Measurements from ENCODE around the gene CD44. TPM values are rescaled to one million over a fixed set of nuclear protein-coding genes. Genes with fewer than 3 reads are reported as not detected.

CD44 gene
- total RNA-seq, 6 experiments from 2014 or later = 12.2 to 64.1 (median 22.9) TPM

DNA sequence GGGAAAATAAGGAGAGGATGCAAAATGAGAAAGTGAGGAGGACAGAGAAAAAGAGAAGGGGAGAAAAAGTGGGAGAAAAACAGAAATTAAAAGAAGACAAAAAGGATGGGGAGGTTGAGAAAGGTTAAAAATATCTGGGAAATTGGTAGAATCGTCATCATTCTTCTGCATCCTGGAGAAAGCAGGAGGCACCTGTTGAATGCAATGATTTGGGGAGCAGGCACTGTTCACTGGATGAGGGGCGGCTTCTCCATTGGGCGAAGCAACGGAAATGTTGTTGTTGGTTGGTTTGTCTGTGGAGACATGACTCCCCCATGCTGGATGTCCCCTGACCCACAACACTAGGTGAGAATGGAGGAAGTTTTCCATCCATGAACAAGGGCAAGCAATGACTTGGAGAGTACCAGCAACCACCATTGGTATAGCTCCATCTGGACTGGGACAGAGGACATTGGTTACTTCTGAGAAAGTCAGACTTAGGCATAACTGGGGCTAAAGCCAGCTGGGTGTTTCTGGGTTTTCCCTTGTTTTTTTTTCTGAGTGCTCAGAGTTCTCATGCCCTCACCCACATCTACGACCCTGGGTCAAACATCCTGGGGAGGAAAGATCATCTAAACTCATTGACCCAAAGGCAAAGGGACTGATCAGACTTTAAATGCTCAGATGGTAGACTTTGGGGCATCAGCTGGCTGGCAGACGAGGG lies 11.9 kb upstream of the CD44 start:
- WGBS (ENCODE audit: insufficient coverage, low coverage, low lambda C conversion rate, missing lambda C conversion rate) = 35% methylated on average over 3 of the region's 6 CpGs
- Histone ChIP-seq H3K36me3 (no peaks in the 10 kb centered on the region), H3K4me3 (no peak overlapping the region), H3K27me3 (no peaks in the 10 kb centered on the region), H3K4me1 (no peaks in the 10 kb centered on the region), H3K27ac (no peak overlapping the region), H3K9me3 (no peaks in the 10 kb centered on the region)
- ATAC-seq (no peak), DNase-seq (no peak)
- intact Hi-C loops (cut with DNase I) = no loop called here
- TF ChIP-seq POLR2A (IDR thresholded peaks at IDR 0.05) = no peak
- TF ChIP-seq, protein P1, sequence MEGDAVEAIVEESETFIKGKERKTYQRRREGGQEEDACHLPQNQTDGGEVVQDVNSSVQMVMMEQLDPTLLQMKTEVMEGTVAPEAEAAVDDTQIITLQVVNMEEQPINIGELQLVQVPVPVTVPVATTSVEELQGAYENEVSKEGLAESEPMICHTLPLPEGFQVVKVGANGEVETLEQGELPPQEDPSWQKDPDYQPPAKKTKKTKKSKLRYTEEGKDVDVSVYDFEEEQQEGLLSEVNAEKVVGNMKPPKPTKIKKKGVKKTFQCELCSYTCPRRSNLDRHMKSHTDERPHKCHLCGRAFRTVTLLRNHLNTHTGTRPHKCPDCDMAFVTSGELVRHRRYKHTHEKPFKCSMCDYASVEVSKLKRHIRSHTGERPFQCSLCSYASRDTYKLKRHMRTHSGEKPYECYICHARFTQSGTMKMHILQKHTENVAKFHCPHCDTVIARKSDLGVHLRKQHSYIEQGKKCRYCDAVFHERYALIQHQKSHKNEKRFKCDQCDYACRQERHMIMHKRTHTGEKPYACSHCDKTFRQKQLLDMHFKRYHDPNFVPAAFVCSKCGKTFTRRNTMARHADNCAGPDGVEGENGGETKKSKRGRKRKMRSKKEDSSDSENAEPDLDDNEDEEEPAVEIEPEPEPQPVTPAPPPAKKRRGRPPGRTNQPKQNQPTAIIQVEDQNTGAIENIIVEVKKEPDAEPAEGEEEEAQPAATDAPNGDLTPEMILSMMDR (IDR thresholded peaks at IDR 0.05) = no peak

DNA sequence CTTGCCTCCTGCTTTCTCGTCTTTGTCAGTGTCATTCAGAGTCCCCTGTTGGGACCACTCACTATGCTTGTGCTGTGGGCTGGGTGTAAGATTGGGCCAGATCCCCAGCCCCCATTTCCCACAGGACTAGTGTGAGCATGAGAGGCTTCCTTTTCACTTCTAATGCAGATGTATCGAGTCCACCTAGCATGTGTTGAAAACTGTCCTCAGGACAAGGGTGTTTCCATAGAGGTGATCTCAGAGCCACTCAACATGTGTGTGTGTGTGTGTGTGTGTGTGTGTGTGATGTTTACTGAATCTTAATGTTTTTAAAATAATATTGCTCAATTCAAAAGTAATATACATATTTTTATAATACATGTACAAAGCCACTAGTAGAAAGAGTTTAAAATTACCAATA lies 11.4 kb upstream of the CD44 start:
- TF ChIP-seq, protein P1 (IDR thresholded peaks at IDR 0.05) = no peak
- H3K36me3 ChIP-seq = no peaks in the 10 kb centered on the region
- ATAC-seq = no peak
- H3K27ac ChIP-seq = no peak overlapping the region
- DNase-seq = no peak
- H3K4me1 ChIP-seq = no peaks in the 10 kb centered on the region
- no peak overlapping the region for H3K4me3 ChIP-seq
- no peaks in the 10 kb centered on the region for H3K27me3 ChIP-seq
- whole genome bisulfite sequencing (ENCODE audit: insufficient coverage, low coverage, low lambda C conversion rate, missing lambda C conversion rate) = 100% methylated on average over 1 of the region's 2 CpGs
- H3K9me3 ChIP-seq = no peaks in the 10 kb centered on the region
- intact Hi-C loops (cut with DNase I) = no loop called here

DNA sequence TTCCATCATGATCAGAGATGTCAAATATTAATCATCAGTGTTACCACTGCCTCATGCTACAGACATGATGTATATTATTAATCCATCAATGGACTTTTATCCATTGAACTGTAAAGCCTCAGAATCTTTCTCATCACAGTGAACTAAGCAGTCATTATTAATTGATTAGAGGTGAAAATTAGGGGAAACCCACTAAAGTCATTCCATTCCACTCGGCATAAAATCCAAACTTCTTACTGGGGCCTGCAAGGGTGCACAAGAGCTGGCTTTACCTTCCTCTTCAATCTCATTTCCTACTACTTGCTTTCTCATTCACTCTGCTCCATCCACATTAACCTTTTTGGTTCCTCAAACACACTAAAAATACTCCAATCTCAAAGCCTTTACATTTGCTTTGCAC lies 7.9 kb upstream of the CD44 start:
- ATAC-seq (no peak), DNase-seq (no peak)
- intact Hi-C loops (cut with DNase I) = no loop called here
- H3K9me3 ChIP-seq = no peaks in the 10 kb centered on the region
- WGBS (ENCODE audit: insufficient coverage, low coverage, low lambda C conversion rate, missing lambda C conversion rate) = 73% methylated on average over 1 of the region's 1 CpG
- H3K27ac ChIP-seq = no peak overlapping the region
- no peaks in the 10 kb centered on the region for H3K4me1 ChIP-seq
- no peak overlapping the region for H3K4me3 ChIP-seq
- H3K27me3 ChIP-seq = no peaks in the 10 kb centered on the region
- H3K36me3 ChIP-seq = no peaks in the 10 kb centered on the region
- TF ChIP-seq, protein P1 (IDR thresholded peaks at IDR 0.05) = no peak
- no peak for TF ChIP-seq POLR2A (IDR thresholded peaks at IDR 0.05)

DNA sequence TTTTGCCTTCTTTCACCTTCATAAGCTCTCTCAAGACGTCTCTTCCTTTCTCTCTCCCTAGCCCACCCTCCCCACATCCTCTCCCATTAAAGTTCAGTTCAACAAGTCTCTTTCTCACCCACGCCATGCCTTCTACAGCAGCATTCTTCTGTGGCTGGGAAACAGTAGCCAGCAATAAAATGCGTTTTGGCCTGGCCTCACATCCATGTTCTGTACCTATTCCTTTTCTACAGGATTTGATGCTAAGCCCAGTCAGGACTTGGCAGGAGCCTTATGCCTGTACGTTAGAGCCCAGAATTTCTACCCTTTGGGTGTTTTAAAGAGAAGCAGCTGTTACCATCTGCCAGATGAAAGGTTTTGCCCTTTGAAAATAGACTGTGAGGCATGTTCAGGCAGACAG lies 7.1 kb upstream of the CD44 start:
- H3K4me3 ChIP-seq = no peak overlapping the region
- DNase-seq (no peak), ATAC-seq (no peak)
- 69% methylated on average over 4 of the region's 4 CpGs for WGBS (ENCODE audit: insufficient coverage, low coverage, low lambda C conversion rate, missing lambda C conversion rate)
- H3K4me1 ChIP-seq = no peaks in the 10 kb centered on the region
- H3K9me3 ChIP-seq = no peaks in the 10 kb centered on the region
- no peaks in the 10 kb centered on the region for H3K36me3 ChIP-seq
- intact Hi-C loops (cut with DNase I) = no loop called here
- H3K27me3 ChIP-seq = no peaks in the 10 kb centered on the region
- no peak overlapping the region for H3K27ac ChIP-seq
- TF ChIP-seq, protein P1 (IDR thresholded peaks at IDR 0.05) = no peak
- no peak for TF ChIP-seq POLR2A (IDR thresholded peaks at IDR 0.05)

All from right lobe of liver (tissue), 6 donors.